GM19372 (cell line): Measurements from ENCODE around the gene HIVEP3.

Source experiments
- ATAC-seq: cut with Tn5 transposase; IDR thresholded peaks from one replicate; pipeline ENCODE4 v1.9.1; 2021; ENCODE audit warnings: mild to moderate bottlenecking, low read depth, moderate library complexity; ENCODE audit not compliant: unreplicated experiment

Gene HIVEP3

DNA sequence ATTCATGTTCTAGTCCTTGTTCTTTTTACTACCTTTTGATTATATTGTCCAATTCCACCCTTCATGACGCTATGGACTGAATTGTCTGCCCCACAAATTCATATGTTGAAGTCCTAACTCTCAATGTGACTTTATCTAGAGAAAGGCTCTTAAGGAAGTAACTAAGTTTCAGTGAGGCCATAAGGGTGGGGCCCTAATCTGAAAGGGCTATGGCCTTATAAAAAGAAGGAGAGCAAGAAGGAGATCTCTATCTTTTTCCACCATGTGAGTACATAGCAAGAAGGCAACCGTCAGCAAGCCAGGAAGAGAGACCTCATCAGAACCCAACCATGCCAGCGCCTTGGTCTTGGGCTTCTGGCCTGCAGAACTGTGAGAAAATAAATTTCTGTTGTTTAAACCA, 95.9 kb downstream of the HIVEP3 start:
- no peak for ATAC-seq

DNA sequence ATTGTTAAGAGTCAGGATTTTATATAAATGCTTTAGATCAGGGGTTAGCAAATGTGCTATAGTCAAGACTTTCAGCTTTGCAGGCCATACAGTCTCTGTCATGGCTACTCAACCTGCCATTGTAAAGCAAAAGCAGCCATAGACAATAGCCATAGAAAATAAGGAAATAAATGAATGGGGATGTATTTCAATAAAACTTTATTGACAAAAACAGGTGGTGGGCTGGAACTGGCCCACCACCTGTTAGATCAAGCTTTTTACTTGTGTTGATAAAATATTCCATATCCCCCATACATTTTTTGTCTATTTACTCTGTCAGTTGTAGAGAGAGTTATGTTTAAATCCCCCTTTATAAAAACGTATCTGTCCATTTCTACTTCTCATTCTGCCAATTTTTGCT, 98.9 kb downstream of the HIVEP3 start:
- ATAC-seq = no peak

- no peak for ATAC-seq
These were observed 99.7 kb downstream of the HIVEP3 start for GRCh38 chr1:41819069-41819468.

DNA sequence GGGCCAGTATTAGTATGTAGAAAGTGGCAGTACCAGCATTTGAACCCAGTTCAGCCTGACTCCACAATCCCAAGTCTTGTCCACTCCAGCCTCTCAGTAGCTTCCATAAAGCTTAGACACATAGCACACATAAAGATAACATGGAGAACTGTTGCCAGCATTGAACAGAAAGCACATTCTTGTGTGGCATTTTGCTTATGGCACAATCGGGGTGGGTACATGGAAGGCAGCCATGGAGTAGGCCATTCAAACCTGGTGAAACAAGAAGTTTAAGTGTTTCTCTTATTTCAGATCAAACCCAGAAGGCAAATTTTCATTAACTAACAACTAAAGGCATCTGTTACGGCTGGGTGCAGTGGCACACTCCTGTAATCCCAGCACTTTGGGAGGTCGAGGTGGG, 102.7 kb downstream of the HIVEP3 start:
- no peak for ATAC-seq

GRCh38 chr1:41813755-41814745, 104.7 kb downstream of the HIVEP3 start:
- ATAC-seq = no peak

DNA sequence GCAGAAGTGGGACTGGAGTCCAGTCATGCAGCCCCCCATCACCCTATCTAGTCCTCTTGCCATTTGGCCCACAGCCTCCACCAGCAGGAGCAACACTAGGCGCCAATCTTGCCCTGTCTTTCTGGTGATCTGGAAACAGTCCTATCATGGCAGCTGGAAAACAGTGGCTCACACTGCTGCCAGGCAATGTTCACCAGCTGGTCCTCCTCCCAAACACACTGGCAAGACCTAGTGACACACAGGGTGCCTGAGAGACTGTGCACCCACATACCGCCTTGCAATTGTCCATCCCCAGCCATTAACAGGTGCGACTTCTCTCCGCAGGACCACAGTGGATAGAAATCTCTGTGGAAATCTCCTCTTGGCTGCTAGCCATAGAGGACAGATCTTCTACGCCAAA, 105.5 kb downstream of the HIVEP3 start:
- no peak for ATAC-seq

GRCh38 chr1:41812453-41812852, 106.3 kb downstream of the HIVEP3 start:
- ATAC-seq = no peak

- no peak for ATAC-seq
These were observed 106.7 kb downstream of the HIVEP3 start for GRCh38 chr1:41812051-41812450.

- ATAC-seq = no peak
These were observed 107.5 kb downstream of the HIVEP3 start for GRCh38 chr1:41811051-41811795.

GRCh38 chr1:41810446-41810845, 108.3 kb downstream of the HIVEP3 start:
- ATAC-seq = no peak

DNA sequence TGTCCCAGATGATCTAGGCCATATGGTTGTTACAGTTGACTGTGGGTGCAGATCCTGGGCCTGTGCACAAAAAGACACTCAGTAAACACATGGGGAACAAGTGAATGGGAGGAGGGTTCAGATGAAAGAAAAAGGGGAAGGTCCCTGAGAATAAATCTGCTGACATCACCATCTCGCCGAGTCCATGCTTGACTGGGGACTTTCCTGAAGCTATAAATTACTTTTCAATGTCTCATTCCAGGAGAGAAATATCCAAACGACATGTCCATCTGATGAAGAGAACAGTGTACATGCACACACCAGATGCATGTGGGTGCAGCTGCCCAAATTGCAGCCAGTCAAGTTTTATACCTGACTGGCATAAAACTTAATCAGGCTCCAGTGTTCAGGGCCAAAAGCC, 109.0 kb downstream of the HIVEP3 start:
- ATAC-seq = no peak

DNA sequence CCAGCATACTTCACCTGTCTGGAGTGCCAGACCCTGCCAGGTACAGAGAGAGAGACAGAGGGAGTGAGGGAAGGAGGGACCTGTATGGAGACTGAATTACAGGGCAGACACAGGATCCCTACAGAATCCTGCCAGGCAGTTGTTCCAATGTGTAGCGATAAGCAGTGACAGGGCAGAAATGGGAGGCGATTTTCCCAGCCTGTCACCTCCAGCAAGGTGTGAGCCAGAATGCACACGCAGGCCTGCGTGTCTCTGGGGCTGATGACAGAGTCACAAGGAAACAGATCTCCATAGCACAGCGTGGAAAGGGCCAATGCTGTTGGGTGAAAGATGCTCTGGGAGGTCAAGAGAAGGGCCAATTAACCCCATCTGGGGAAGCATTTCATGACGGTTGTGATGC, 111.3 kb downstream of the HIVEP3 start:
- ATAC-seq = no peak

GRCh38 chr1:41806472-41807155, 112.1 kb downstream of the HIVEP3 start:
- ATAC-seq = no peak

DNA sequence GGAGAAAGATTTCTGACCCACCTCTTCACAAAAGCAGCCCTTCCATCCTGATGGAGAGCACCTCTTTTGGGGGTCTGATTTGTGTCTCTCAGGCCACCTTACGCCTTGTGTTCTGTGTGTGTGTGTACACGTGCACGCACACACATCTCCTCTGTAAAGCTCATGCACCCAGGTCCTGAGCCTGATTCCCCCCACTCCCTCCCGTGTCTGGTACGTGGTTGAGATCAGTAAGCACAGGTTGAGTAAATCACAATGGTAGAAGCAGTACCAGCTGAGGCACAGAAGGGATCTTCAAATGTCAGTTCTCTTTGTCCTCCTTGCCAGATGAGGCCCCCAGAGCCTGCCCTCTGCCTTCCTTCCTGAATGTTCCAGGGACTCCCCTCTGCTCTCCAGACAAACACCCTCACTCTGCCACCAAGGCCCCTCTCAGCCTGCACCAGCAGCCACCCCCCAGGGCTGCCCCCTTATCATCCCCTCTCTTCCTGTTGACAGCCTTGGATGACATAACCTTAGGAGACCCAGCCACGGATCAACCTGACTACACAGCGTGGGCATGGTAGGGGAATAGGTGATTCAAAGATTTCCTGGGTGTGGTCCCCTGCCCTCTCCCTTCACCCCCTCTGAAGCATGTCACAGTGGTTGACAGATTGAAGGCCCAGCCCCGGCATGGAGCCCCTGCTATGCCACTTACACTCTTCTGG, 112.8 kb downstream of the HIVEP3 start:
- no peak for ATAC-seq

- ATAC-seq = no peak
These were observed 114.5 kb downstream of the HIVEP3 start for GRCh38 chr1:41804176-41804575.

GRCh38 chr1:41803656-41804055, 115.1 kb downstream of the HIVEP3 start:
- ATAC-seq = no peak

GRCh38 chr1:41802532-41803501, 115.9 kb downstream of the HIVEP3 start:
- ATAC-seq = no peak

DNA sequence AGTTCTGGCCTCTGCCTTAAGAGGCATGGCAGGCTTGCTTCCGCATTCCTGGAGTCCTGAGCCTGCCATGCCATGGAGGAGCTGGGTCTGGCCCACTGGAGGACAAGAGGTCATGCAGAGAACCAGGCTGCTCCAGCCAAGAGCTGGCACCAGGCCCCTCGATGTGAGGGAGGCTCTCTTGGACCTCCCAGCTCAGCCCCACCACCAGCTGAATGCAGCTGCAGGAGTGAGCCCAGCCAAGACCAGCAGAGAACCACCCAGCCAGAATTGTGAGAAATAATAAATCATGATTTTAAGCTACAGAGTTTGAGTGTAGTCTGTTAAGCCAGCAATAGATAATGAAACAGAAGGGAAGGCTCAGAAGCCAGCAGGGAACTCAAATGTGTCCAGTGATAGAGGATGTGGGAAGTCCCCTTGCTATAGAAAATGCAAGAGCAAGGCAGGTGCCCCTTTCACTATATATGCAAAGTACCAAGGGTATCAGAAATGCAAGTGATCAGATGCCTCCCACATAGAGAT, 118.4 kb downstream of the HIVEP3 start:
- ATAC-seq = no peak

- ATAC-seq = no peak
These were observed 119.0 kb downstream of the HIVEP3 start for GRCh38 chr1:41799723-41800122.
